Neuronal stem cell (in vitro differentiated cells): ENCODE measurements around the gene PAPPA.

Source experiments
- DNase-seq: peaks from one replicate; pipeline ENCODE4 v3.0.0-alpha.2; 2013; ENCODE audit warnings: low spot score
- H2AFZ ChIP-seq: one replicate; pipeline ENCODE4 v1.6.1; 2013; ENCODE audit warnings: mild to moderate bottlenecking, low read length, inconsistent platforms
- H2AK5ac ChIP-seq: 2 replicates; pipeline ENCODE4 v1.6.1; 2013; ENCODE audit warnings: low read depth, mild to moderate bottlenecking, inconsistent platforms, low read length, moderate library complexity, mixed read lengths
- H2BK120ac ChIP-seq: 2 replicates; pipeline ENCODE4 v1.6.1; 2013; ENCODE audit warnings: low read depth, mild to moderate bottlenecking, inconsistent platforms, low read length, moderate library complexity, mixed read lengths
- H2BK12ac ChIP-seq: one replicate; pipeline ENCODE4 v1.6.1; 2013; ENCODE audit warnings: low read length, inconsistent platforms
- H2BK15ac ChIP-seq: 2 replicates; pipeline ENCODE4 v1.6.1; 2013; ENCODE audit warnings: mild to moderate bottlenecking, low read length, inconsistent platforms, mixed read lengths
- H2BK5ac ChIP-seq: one replicate; pipeline ENCODE4 v1.6.1; 2013; ENCODE audit warnings: inconsistent platforms, mild to moderate bottlenecking, low read length, moderate library complexity
- H3K14ac ChIP-seq: one replicate; pipeline ENCODE4 v1.6.1; 2013; ENCODE audit warnings: low read length, inconsistent platforms
- H3K18ac ChIP-seq: 2 replicates; pipeline ENCODE4 v1.6.1; 2013; ENCODE audit warnings: low read length, inconsistent platforms
- H3K23ac ChIP-seq: 2 replicates; pipeline ENCODE4 v1.6.1; 2013; ENCODE audit warnings: low read depth, mild to moderate bottlenecking, mixed read lengths, low read length, inconsistent platforms; ENCODE audit not compliant: poor library complexity
- H3K27ac ChIP-seq: replicated peaks from 3 replicates; pipeline ENCODE4 v1.5.1; 2013; ENCODE audit warnings: low read length, inconsistent platforms
- H3K27me3 ChIP-seq, 3 experiments: 2 replicates each; pipeline ENCODE4 v1.6.1; 2013; ENCODE audit warnings: low read length in 3 of 3, mild to moderate bottlenecking in 2 of 3, inconsistent platforms in 1 of 3, low read depth in 1 of 3, mixed read lengths in 1 of 3, moderate library complexity in 1 of 3; ENCODE audit not compliant: control insufficient read depth in 3 of 3, insufficient read depth in 3 of 3
- H3K36me3 ChIP-seq, 2 donors: replicated peaks in 1 of 2; 2 replicates each; pipeline ENCODE4 v1.6.1; 2013; ENCODE audit warnings: low read length in 2 of 2; ENCODE audit not compliant: control insufficient read depth in 2 of 2, insufficient read depth in 2 of 2
- H3K4ac ChIP-seq: 2 replicates; pipeline ENCODE4 v1.6.1; 2013; ENCODE audit warnings: inconsistent platforms, mild to moderate bottlenecking, low read length, moderate library complexity
- H3K4me1 ChIP-seq, 2 donors: 1 replicate in 1 of 2; 2 replicates in 1 of 2; pipeline ENCODE4 v1.6.1; 2013; ENCODE audit warnings: low read length in 2 of 2, low read depth in 1 of 2; ENCODE audit not compliant: control insufficient read depth in 2 of 2, insufficient read depth in 1 of 2
- H3K4me2 ChIP-seq: one replicate; pipeline ENCODE4 v1.6.1; 2013; ENCODE audit warnings: mild to moderate bottlenecking, low read length, inconsistent platforms; ENCODE audit not compliant: insufficient read depth, poor library complexity, severe bottlenecking
- H3K4me3 ChIP-seq, 2 donors: 2 replicates each; pipeline ENCODE4 v1.5.1; 2013; ENCODE audit warnings: low read length in 2 of 2, mild to moderate bottlenecking in 2 of 2, inconsistent platforms in 1 of 2, moderate library complexity in 1 of 2
- H3K79me1 ChIP-seq: one replicate; pipeline ENCODE4 v1.6.1; 2013; ENCODE audit warnings: low read depth, mild to moderate bottlenecking, inconsistent platforms, low read length, moderate library complexity
- H3K9ac ChIP-seq: one replicate; pipeline ENCODE4 v1.6.1; 2013; ENCODE audit warnings: mild to moderate bottlenecking, low read depth, low read length, inconsistent platforms; ENCODE audit not compliant: poor library complexity
- H3K9me3 ChIP-seq, 2 donors: replicated peaks in 1 of 2; 2 replicates each; pipeline versions ENCODE3 to v1.6.1; 2013; ENCODE audit warnings: low read length in 2 of 2, mild to moderate bottlenecking in 2 of 2, inconsistent platforms in 1 of 2, low read depth in 1 of 2, mixed read lengths in 1 of 2, moderate library complexity in 1 of 2; ENCODE audit not compliant: control insufficient read depth in 2 of 2, insufficient read depth in 1 of 2
- H4K8ac ChIP-seq: one replicate; pipeline ENCODE4 v1.6.1; 2013; ENCODE audit warnings: low read depth, mild to moderate bottlenecking, inconsistent platforms, low read length, moderate library complexity
- H4K91ac ChIP-seq: one replicate; pipeline ENCODE4 v1.6.1; 2013; ENCODE audit warnings: low read length, low read depth, mild to moderate bottlenecking, inconsistent platforms; ENCODE audit not compliant: poor library complexity
- WGBS, 2 donors: extraction: QIAGEN DNeasy Blood & Tissue Kit; methylation state at CpG; one replicate each; pipeline ENCODE4 v1.1.7; 2013; ENCODE audit warnings: missing lambda C conversion rate in 2 of 2, mixed read lengths in 1 of 2; ENCODE audit not compliant: insufficient read length in 2 of 2, insufficient replicate concordance in 1 of 2; ENCODE audit errors: extremely low coverage in 2 of 2; 5-methylcytosine and 5-hydroxymethylcytosine counted together

PAPPA gene

GRCh38 chr9:116395699-116396037, 242.1 kb downstream of the PAPPA start:
- Histone ChIP-seq H3K27me3 (no peaks in the 10 kb centered on the region), H3K79me1 (no peaks in the 10 kb centered on the region), H3K4me2 (no peak overlapping the region), H3K18ac (no peak overlapping the region), H2AK5ac (no peak overlapping the region), H4K91ac (no peak overlapping the region), H3K4ac (no peak overlapping the region), H3K4me3 (no peak overlapping the region), H3K9me3 (no peaks in the 10 kb centered on the region), H4K8ac (no peak overlapping the region), H2AFZ (no peak overlapping the region), H2BK5ac (no peak overlapping the region), H3K36me3 (peaks cover 0 to 84% of the 10 kb centered on the region in 2 donors), H2BK15ac (no peak overlapping the region), H3K9ac (no peak overlapping the region), H3K14ac (no peak overlapping the region), H3K4me1 (no peaks in the 10 kb centered on the region), H3K23ac (no peak overlapping the region), H3K27ac (no peak overlapping the region), H2BK120ac (no peak overlapping the region), H2BK12ac (no peak overlapping the region)
- no CpG with 5 or more reads among the region's 3 CpGs for WGBS, 2 donors
- no peak for DNase-seq

GRCh38 chr9:116403171-116403570, 249.6 kb downstream of the PAPPA start:
- no peak overlapping the region for H3K27ac ChIP-seq

GRCh38 chr9:116404228-116404627, 250.6 kb downstream of the PAPPA start:
- H2BK120ac ChIP-seq: no peak overlapping the region
- no peaks in the 10 kb centered on the region for H3K27me3 ChIP-seq
- no peak overlapping the region for H3K14ac ChIP-seq
- H3K4me2 ChIP-seq: no peak overlapping the region
- H3K4ac ChIP-seq: no peak overlapping the region
- no peaks in the 10 kb centered on the region for H3K79me1 ChIP-seq
- no peak overlapping the region for H3K4me3 ChIP-seq
- H2AK5ac ChIP-seq: no peak overlapping the region
- no peaks in the 10 kb centered on the region for H3K9me3 ChIP-seq
- H2BK15ac ChIP-seq: no peak overlapping the region
- no CpG with 5 or more reads among the region's 3 CpGs for WGBS, 2 donors
- no peak overlapping the region for H4K91ac ChIP-seq
- H3K23ac ChIP-seq: no peak overlapping the region
- H3K18ac ChIP-seq: no peak overlapping the region
- no peak overlapping the region for H3K9ac ChIP-seq
- H2AFZ ChIP-seq: no peak overlapping the region
- no peak for DNase-seq
- H4K8ac ChIP-seq: no peak overlapping the region
- no peak overlapping the region for H2BK5ac ChIP-seq
- H2BK12ac ChIP-seq: no peak overlapping the region
- peaks cover 0 to 6% of the 10 kb centered on the region in 2 donors for H3K36me3 ChIP-seq
- H3K27ac ChIP-seq: no peak overlapping the region
- no peaks in the 10 kb centered on the region for H3K4me1 ChIP-seq

More at GRCh38 chr9:116403171-116403570, 249.6 kb downstream of the PAPPA start:
- H3K9me3 ChIP-seq: no peaks in the 10 kb centered on the region
- no peak overlapping the region for H3K18ac ChIP-seq
- H3K4ac ChIP-seq: no peak overlapping the region
- no peak overlapping the region for H3K9ac ChIP-seq
- no peak overlapping the region for H3K14ac ChIP-seq
- H2BK5ac ChIP-seq: no peak overlapping the region
- H3K27me3 ChIP-seq: no peaks in the 10 kb centered on the region
- no peak overlapping the region for H3K4me3 ChIP-seq
- no peaks in the 10 kb centered on the region for H3K79me1 ChIP-seq
- no peaks in the 10 kb centered on the region for H3K4me1 ChIP-seq
- DNase-seq: no peak
- no peak overlapping the region for H3K4me2 ChIP-seq
- no peak overlapping the region for H2BK15ac ChIP-seq
- H2BK12ac ChIP-seq: no peak overlapping the region
- H2AK5ac ChIP-seq: no peak overlapping the region
- H3K36me3 ChIP-seq: peaks cover 0 to 16% of the 10 kb centered on the region in 2 donors
- H4K91ac ChIP-seq: no peak overlapping the region
- H2BK120ac ChIP-seq: no peak overlapping the region
- no peak overlapping the region for H3K23ac ChIP-seq
- H4K8ac ChIP-seq: no peak overlapping the region
- no peak overlapping the region for H2AFZ ChIP-seq

GRCh38 chr9:116405321-116405720, 251.7 kb downstream of the PAPPA start:
- Histone ChIP-seq H3K4me1 (no peaks in the 10 kb centered on the region), H3K27ac (no peak overlapping the region), H3K9ac (no peak overlapping the region), H3K36me3 (no peaks in the 10 kb centered on the region), H3K27me3 (no peaks in the 10 kb centered on the region), H3K79me1 (no peaks in the 10 kb centered on the region), H3K4me3 (no peak overlapping the region), H2BK5ac (no peak overlapping the region), H2BK120ac (no peak overlapping the region), H3K14ac (no peak overlapping the region), H4K91ac (no peak overlapping the region), H2AK5ac (no peak overlapping the region), H2AFZ (no peak overlapping the region), H3K4ac (no peak overlapping the region), H3K23ac (no peak overlapping the region), H3K4me2 (no peak overlapping the region), H3K18ac (no peak overlapping the region), H3K9me3 (no peaks in the 10 kb centered on the region), H2BK15ac (no peak overlapping the region), H4K8ac (no peak overlapping the region), H2BK12ac (no peak overlapping the region)
- DNase-seq: no peak
- no CpG with 5 or more reads among the region's 1 CpG for WGBS, 2 donors
